Measurements from ENCODE around the gene KDM5C.

KDM5C gene

DNA sequence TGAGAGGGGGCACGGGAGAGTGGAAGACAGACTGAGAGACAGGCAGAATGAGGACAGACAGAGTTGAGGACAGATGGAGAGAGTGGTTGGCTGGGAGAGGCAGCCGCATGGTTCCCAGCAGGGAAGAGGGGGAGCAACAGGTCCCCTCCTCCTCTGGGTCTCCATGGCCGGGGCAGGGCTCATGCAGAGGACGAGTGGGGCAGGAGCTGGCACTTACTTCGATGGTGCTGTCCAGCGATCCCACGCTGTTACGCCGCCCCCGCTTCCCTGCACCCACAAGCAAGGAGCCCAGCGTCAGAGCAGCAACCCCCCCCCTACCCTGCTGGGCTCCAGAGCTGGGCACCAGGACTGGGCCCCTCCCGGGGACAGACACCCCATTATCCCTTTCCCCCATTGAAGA is 10.6 kb upstream of the KDM5C start:
- H4K91ac ChIP-seq (ENCODE audit: low read depth, low read length): no peak overlapping the region
- no peaks in the 10 kb centered on the region for H3K79me1 ChIP-seq (ENCODE audit: low read length)
- H3K27ac ChIP-seq (ENCODE audit: low read depth, low read length): no peak overlapping the region
- no CpG with 5 or more reads among the region's 12 CpGs for WGBS (ENCODE audit: extremely low coverage, insufficient coverage, insufficient read length)
- H3K79me2 ChIP-seq (ENCODE audit: control insufficient read depth, insufficient read depth, low read length, poor library complexity): no peaks in the 10 kb centered on the region
- no peaks in the 10 kb centered on the region for H3K9me3 ChIP-seq (ENCODE audit: insufficient read depth, low read depth, low read length)
- no peaks in the 10 kb centered on the region for H3K36me3 ChIP-seq (ENCODE audit: control insufficient read depth in 1 of 2, insufficient read depth in 2 of 2, low read length in 2 of 2)
- H3K4me1 ChIP-seq (ENCODE audit: control insufficient read depth in 1 of 2, insufficient read depth in 2 of 2, low read length in 2 of 2): no peaks in the 10 kb centered on the region
- DNase-seq: no peak
- no peaks in the 10 kb centered on the region for H3K27me3 ChIP-seq (ENCODE audit: insufficient read depth, low read length)
- H2BK120ac ChIP-seq (ENCODE audit: insufficient read depth, low read length, poor library complexity): no peak overlapping the region
- no peak overlapping the region for H2BK12ac ChIP-seq (ENCODE audit: low read length)
- no peak overlapping the region for H3K14ac ChIP-seq (ENCODE audit: low read length)
- no peak overlapping the region for H3K4me2 ChIP-seq (ENCODE audit: low read length)
- no peak overlapping the region for H3K9ac ChIP-seq (ENCODE audit: low read length)
- no peak overlapping the region for H3K18ac ChIP-seq (ENCODE audit: low read length)
- H3K4ac ChIP-seq (ENCODE audit: low read depth, low read length): no peak overlapping the region
- H2AFZ ChIP-seq (ENCODE audit: insufficient read depth, low read length, poor library complexity): no peak overlapping the region
- H4K8ac ChIP-seq (ENCODE audit: low read depth, low read length): no peak overlapping the region
- no peak overlapping the region for H2BK5ac ChIP-seq (ENCODE audit: low read depth, low read length, poor library complexity)
- H3K4me3 ChIP-seq (ENCODE audit: low read depth, low read length): no peak overlapping the region
- H3K23ac ChIP-seq (ENCODE audit: low read length): no peak overlapping the region
- H2AK5ac ChIP-seq (ENCODE audit: low read length): no peak overlapping the region
- H4K12ac ChIP-seq (ENCODE audit: low read depth, low read length): peak overlapping the region; percentile 26

GRCh38 chrX:53234484-53234883 is 9.5 kb upstream of the KDM5C start:
- no peak overlapping the region for H3K9ac ChIP-seq (ENCODE audit: low read length)
- no peak for DNase-seq
- no peak overlapping the region for H3K23ac ChIP-seq (ENCODE audit: low read length)
- H2AK5ac ChIP-seq (ENCODE audit: low read length): no peak overlapping the region
- no peaks in the 10 kb centered on the region for H3K4me1 ChIP-seq (ENCODE audit: control insufficient read depth in 1 of 2, insufficient read depth in 2 of 2, low read length in 2 of 2)
- H2BK5ac ChIP-seq (ENCODE audit: low read depth, low read length, poor library complexity): no peak overlapping the region
- H3K4me3 ChIP-seq (ENCODE audit: low read depth, low read length): no peak overlapping the region
- no peaks in the 10 kb centered on the region for H3K79me1 ChIP-seq (ENCODE audit: low read length)
- no peak overlapping the region for H2BK12ac ChIP-seq (ENCODE audit: low read length)
- no peak overlapping the region for H3K14ac ChIP-seq (ENCODE audit: low read length)
- no CpG with 5 or more reads among the region's 9 CpGs for WGBS (ENCODE audit: extremely low coverage, insufficient coverage, insufficient read length)
- H2AFZ ChIP-seq (ENCODE audit: insufficient read depth, low read length, poor library complexity): no peak overlapping the region
- no peak overlapping the region for H3K4ac ChIP-seq (ENCODE audit: low read depth, low read length)
- no peaks in the 10 kb centered on the region for H3K27me3 ChIP-seq (ENCODE audit: insufficient read depth, low read length)
- no peak overlapping the region for H3K4me2 ChIP-seq (ENCODE audit: low read length)
- no peaks in the 10 kb centered on the region for H3K9me3 ChIP-seq (ENCODE audit: insufficient read depth, low read depth, low read length)
- H4K8ac ChIP-seq (ENCODE audit: low read depth, low read length): no peak overlapping the region
- no peak overlapping the region for H4K91ac ChIP-seq (ENCODE audit: low read depth, low read length)
- H3K36me3 ChIP-seq (ENCODE audit: control insufficient read depth in 1 of 2, insufficient read depth in 2 of 2, low read length in 2 of 2): no peaks in the 10 kb centered on the region
- no peak overlapping the region for H4K12ac ChIP-seq (ENCODE audit: low read depth, low read length)
- H2BK120ac ChIP-seq (ENCODE audit: insufficient read depth, low read length, poor library complexity): no peak overlapping the region
- H3K18ac ChIP-seq (ENCODE audit: low read length): no peak overlapping the region
- no peaks in the 10 kb centered on the region for H3K79me2 ChIP-seq (ENCODE audit: control insufficient read depth, insufficient read depth, low read length, poor library complexity)
- H3K27ac ChIP-seq (ENCODE audit: low read depth, low read length): no peak overlapping the region

DNA sequence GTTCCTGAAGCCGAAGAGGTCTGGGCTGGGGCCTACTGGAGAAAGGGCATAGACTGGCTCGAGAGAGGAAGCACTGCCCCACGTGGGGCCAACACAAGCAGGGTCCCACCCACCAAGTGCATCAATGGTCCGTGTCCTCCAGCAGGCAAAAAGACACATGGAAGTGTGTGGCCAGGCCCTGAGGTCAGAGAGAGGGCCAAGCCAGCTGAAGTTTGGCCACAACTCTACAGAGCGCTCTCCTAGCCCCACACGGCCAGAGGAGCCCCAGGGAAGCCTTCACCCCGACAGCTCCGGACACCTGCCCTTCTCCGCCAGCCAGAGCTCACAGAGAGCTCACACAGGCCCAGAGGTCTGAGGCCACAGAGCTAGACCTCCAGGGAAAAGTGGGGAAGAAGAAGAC is 8.5 kb upstream of the KDM5C start:
- Histone ChIP-seq H3K4me1 (ENCODE audit: control insufficient read depth in 1 of 2, insufficient read depth in 2 of 2, low read length in 2 of 2) (no peaks in the 10 kb centered on the region), H2BK5ac (ENCODE audit: low read depth, low read length, poor library complexity) (no peak overlapping the region), H4K12ac (ENCODE audit: low read depth, low read length) (peak overlapping the region; percentile 43), H3K18ac (ENCODE audit: low read length) (no peak overlapping the region), H3K4me3 (ENCODE audit: low read depth, low read length) (no peak overlapping the region), H2AK5ac (ENCODE audit: low read length) (no peak overlapping the region), H2BK120ac (ENCODE audit: insufficient read depth, low read length, poor library complexity) (no peak overlapping the region), H3K9ac (ENCODE audit: low read length) (no peak overlapping the region), H3K4ac (ENCODE audit: low read depth, low read length) (no peak overlapping the region), H3K36me3 (ENCODE audit: control insufficient read depth in 1 of 2, insufficient read depth in 2 of 2, low read length in 2 of 2) (no peaks in the 10 kb centered on the region), H3K4me2 (ENCODE audit: low read length) (no peak overlapping the region), H3K27ac (ENCODE audit: low read depth, low read length) (no peak overlapping the region), H3K9me3 (ENCODE audit: insufficient read depth, low read depth, low read length) (no peaks in the 10 kb centered on the region), H2BK12ac (ENCODE audit: low read length) (no peak overlapping the region), H3K23ac (ENCODE audit: low read length) (no peak overlapping the region), H4K8ac (ENCODE audit: low read depth, low read length) (no peak overlapping the region), H4K91ac (ENCODE audit: low read depth, low read length) (no peak overlapping the region), H3K79me1 (ENCODE audit: low read length) (no peaks in the 10 kb centered on the region), H2AFZ (ENCODE audit: insufficient read depth, low read length, poor library complexity) (no peak overlapping the region), H3K27me3 (ENCODE audit: insufficient read depth, low read length) (no peaks in the 10 kb centered on the region), H3K79me2 (ENCODE audit: control insufficient read depth, insufficient read depth, low read length, poor library complexity) (no peaks in the 10 kb centered on the region), H3K14ac (ENCODE audit: low read length) (no peak overlapping the region)
- no CpG with 5 or more reads among the region's 9 CpGs for whole genome bisulfite sequencing (ENCODE audit: extremely low coverage, insufficient coverage, insufficient read length)
- DNase-seq: no peak

DNA sequence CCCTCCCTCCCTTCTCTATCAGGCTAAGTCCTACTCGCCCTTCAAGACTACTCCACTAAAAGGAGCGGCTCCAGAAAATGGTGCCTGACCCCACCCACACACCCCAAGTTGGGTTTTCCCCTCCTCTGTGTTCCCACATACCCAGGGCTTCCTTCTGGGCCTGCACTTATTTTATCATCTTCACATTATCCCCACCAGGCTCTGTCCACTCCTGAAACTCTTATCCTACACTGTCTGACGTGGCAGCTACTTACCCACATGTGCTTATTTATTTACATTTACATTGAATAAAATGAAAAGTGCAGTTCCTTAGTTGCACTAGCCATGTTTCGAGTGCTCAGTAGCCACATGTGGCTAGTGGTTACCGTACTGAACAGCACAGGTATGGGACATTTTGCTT is 5.1 kb upstream of the KDM5C start:
- Histone ChIP-seq H2AK5ac (ENCODE audit: low read length) (no peak overlapping the region), H4K12ac (ENCODE audit: low read depth, low read length) (no peak overlapping the region), H3K14ac (ENCODE audit: low read length) (no peak overlapping the region), H2BK5ac (ENCODE audit: low read depth, low read length, poor library complexity) (no peak overlapping the region), H3K4me1 (ENCODE audit: control insufficient read depth in 1 of 2, insufficient read depth in 2 of 2, low read length in 2 of 2) (no peaks in the 10 kb centered on the region), H3K79me1 (ENCODE audit: low read length) (peaks cover 3% of the 10 kb centered on the region), H3K9ac (ENCODE audit: low read length) (no peak overlapping the region), H2BK12ac (ENCODE audit: low read length) (no peak overlapping the region), H3K9me3 (ENCODE audit: insufficient read depth, low read depth, low read length) (no peaks in the 10 kb centered on the region), H3K4me3 (ENCODE audit: low read depth, low read length) (no peak overlapping the region), H4K91ac (ENCODE audit: low read depth, low read length) (no peak overlapping the region), H3K79me2 (ENCODE audit: control insufficient read depth, insufficient read depth, low read length, poor library complexity) (peaks cover 2% of the 10 kb centered on the region), H3K4ac (ENCODE audit: low read depth, low read length) (no peak overlapping the region), H3K4me2 (ENCODE audit: low read length) (no peak overlapping the region), H2AFZ (ENCODE audit: insufficient read depth, low read length, poor library complexity) (no peak overlapping the region), H3K27me3 (ENCODE audit: insufficient read depth, low read length) (no peaks in the 10 kb centered on the region), H2BK120ac (ENCODE audit: insufficient read depth, low read length, poor library complexity) (no peak overlapping the region), H3K36me3 (ENCODE audit: control insufficient read depth in 1 of 2, insufficient read depth in 2 of 2, low read length in 2 of 2) (no peaks in the 10 kb centered on the region), H3K23ac (ENCODE audit: low read length) (no peak overlapping the region), H3K18ac (ENCODE audit: low read length) (no peak overlapping the region), H3K27ac (ENCODE audit: low read depth, low read length) (no peak overlapping the region), H4K8ac (ENCODE audit: low read depth, low read length) (no peak overlapping the region)
- no peak for DNase-seq
- no CpG with 5 or more reads among the region's 5 CpGs for WGBS (ENCODE audit: extremely low coverage, insufficient coverage, insufficient read length)

Measured in trophoblast cell (in vitro differentiated cells and primary cell).